ENCODE measurements around the gene RFX3. TPM values are rescaled to one million over a fixed set of nuclear protein-coding genes. Genes with fewer than 3 reads are reported as not detected.

Gene RFX3
- total and polyA plus RNA-seq, 12 donors, result 1.4 to 14.2 (median 5.5) TPM

DNA sequence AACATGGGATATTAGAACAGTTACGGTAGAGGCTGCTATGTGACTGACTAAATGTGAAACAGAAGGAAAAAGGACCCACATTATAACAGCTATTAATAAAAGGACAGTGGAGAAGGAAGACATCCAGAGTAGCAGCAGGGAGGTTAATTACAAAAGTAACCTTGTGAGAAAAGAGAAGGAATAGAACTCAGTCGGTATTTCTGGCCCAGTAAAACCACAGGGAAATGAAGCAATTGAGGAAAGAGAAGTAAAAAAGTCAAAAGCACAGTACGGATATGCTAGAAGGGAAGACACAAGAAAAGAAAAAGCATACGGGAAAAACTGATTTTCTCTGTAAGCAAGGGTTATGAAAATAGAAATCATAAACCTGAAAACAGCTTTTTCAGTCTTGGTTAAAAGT is 164.7 kb downstream of the RFX3 start:
- DNase-seq, result no peak
- Histone ChIP-seq H3K4me3 (no peak overlapping the region), H3K9me3 (replicated peaks in 1 of 3) (no peaks in the 10 kb centered on the region), H3K27me3 (no peaks in the 10 kb centered on the region), H3K4me1 (replicated peaks in 1 of 2) (no peaks in the 10 kb centered on the region), H3K36me3 (replicated peaks in 1 of 2) (no peaks in the 10 kb centered on the region), H3K27ac (no peak overlapping the region)
- TF ChIP-seq POLR2A (IDR thresholded peaks at IDR 0.05) (no peak), CTCF (IDR thresholded peaks at IDR 0.05) (no peak)
- 76 to 84% (median 81%) methylated on average over 4 of the region's 4 CpGs for WGBS, 4 donors
- intact Hi-C loops (cut with DNase I), result no loop called here

DNA sequence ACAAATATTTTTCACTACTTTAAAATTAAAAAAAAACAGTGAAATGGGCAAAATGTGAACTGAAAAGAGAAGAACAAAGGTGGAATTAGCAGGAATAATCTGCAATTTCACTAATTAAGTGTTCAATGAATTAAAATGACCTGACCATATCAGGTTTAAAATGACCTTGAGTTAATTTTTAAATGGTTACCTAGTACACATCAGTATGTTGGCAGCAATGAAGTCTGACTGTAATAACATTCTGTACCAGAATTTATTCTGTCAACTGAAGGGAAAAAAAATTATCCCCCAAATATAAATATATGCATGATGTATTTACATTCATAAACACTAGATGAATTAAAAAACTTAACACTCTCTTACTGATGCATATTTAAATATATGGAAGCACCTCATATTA is 165.6 kb downstream of the RFX3 start:
- no peaks in the 10 kb centered on the region for H3K4me1 ChIP-seq (replicated peaks in 1 of 2)
- H3K9me3 ChIP-seq (replicated peaks in 1 of 3), result no peaks in the 10 kb centered on the region
- TF ChIP-seq CTCF (IDR thresholded peaks at IDR 0.05), result no peak
- TF ChIP-seq POLR2A (IDR thresholded peaks at IDR 0.05), result no peak
- no peak for DNase-seq
- H3K27ac ChIP-seq, result no peak overlapping the region
- intact Hi-C loops (cut with DNase I), result no loop called here
- no peaks in the 10 kb centered on the region for H3K27me3 ChIP-seq
- no peak overlapping the region for H3K4me3 ChIP-seq
- no peaks in the 10 kb centered on the region for H3K36me3 ChIP-seq (replicated peaks in 1 of 2)

DNA sequence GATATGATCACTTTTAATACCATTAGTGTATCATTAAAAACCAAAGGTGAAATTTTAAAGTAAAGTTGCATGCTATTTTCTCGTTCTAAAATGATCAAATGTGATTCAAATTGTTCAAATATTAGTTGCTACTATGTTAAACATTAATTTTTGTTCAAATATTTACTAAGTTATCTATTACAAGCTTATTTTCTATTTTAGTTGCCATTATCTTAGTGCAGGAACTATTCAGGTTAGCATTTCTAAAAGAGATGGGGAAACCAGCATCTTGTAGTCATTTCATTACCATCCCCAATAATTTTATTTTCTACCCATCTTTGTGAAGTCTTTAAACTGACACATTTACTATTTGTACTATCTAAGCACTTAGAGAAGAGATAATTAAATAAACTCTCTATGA is 166.0 kb downstream of the RFX3 start:
- no peak overlapping the region for H3K4me3 ChIP-seq
- no peaks in the 10 kb centered on the region for H3K36me3 ChIP-seq (replicated peaks in 1 of 2)
- intact Hi-C loops (cut with DNase I), result no loop called here
- DNase-seq, result no peak
- no peak for TF ChIP-seq CTCF (IDR thresholded peaks at IDR 0.05)
- no peak for TF ChIP-seq POLR2A (IDR thresholded peaks at IDR 0.05)
- WGBS, 4 donors, result 96 to 100% (median 99%) methylated on average over 1 of the region's 1 CpG
- no peaks in the 10 kb centered on the region for H3K9me3 ChIP-seq (replicated peaks in 1 of 3)
- H3K27ac ChIP-seq, result no peak overlapping the region
- no peaks in the 10 kb centered on the region for H3K4me1 ChIP-seq (replicated peaks in 1 of 2)
- no peaks in the 10 kb centered on the region for H3K27me3 ChIP-seq

- intact Hi-C loops (cut with DNase I), result no loop called here
- no peaks in the 10 kb centered on the region for H3K36me3 ChIP-seq (replicated peaks in 1 of 2)
- no peaks in the 10 kb centered on the region for H3K4me1 ChIP-seq (replicated peaks in 1 of 2)
- TF ChIP-seq CTCF (IDR thresholded peaks at IDR 0.05) (no peak), POLR2A (IDR thresholded peaks at IDR 0.05) (no peak)
- no peaks in the 10 kb centered on the region for H3K27me3 ChIP-seq
- no peak overlapping the region for H3K4me3 ChIP-seq
- 93 to 98% (median 96%) methylated on average over 5 of the region's 5 CpGs for WGBS, 4 donors
- no peaks in the 10 kb centered on the region for H3K9me3 ChIP-seq (replicated peaks in 1 of 3)
- H3K27ac ChIP-seq, result no peak overlapping the region
- DNase-seq, result no peak
These were observed 166.6 kb downstream of the RFX3 start for GRCh38 chr9:3359048-3359692.

All from adrenal gland (tissue), 12 donors.